Upper lobe of right lung (tissue), 1 donor: ENCODE data around the gene CHIC2. TPM values are rescaled to one million over a fixed set of nuclear protein-coding genes. Genes with fewer than 3 reads are reported as not detected.

Source experiments
- ATAC-seq: fragments of 200-7000 bp; cut with Tn5 transposase; one replicate; pipeline ENCODE4 v1.9.1; 2020; ENCODE audit warnings: mild to moderate bottlenecking, moderate library complexity
- DNase-seq: peaks from one replicate; pipeline ENCODE4 v3.0.0-alpha.2; 2020
- H3K27ac ChIP-seq: fragments of 200-600 bp; one replicate; pipeline ENCODE4 v1.8.0; 2022
- H3K27me3 ChIP-seq: fragments of 200-600 bp; one replicate; pipeline ENCODE4 v1.8.0; 2022; ENCODE audit warnings: mild to moderate bottlenecking
- H3K36me3 ChIP-seq: fragments of 200-600 bp; one replicate; pipeline ENCODE4 v1.8.0; 2022
- H3K4me1 ChIP-seq: fragments of 200-600 bp; one replicate; pipeline ENCODE4 v1.8.0; 2022
- H3K4me3 ChIP-seq: fragments of 200-600 bp; one replicate; pipeline ENCODE4 v1.8.0; 2022; ENCODE audit warnings: mild to moderate bottlenecking
- H3K9me3 ChIP-seq: fragments of 200-600 bp; one replicate; pipeline ENCODE4 v1.8.0; 2022
- CTCF ChIP-seq: fragments of 200-600 bp; IDR thresholded peaks from one replicate; pipeline ENCODE4 v1.8.0; 2022; ENCODE audit warnings: antibody characterized with exemption
- intact Hi-C: fragments of 100-400 bp; cut with DNase I; formaldehyde crosslinking; loops from one replicate; pipeline ENCODE4 v1.11.0; 2022
- total RNA-seq: library from RNA; stranded (reverse); fragmentation: NEBNext Ultra II Directional; extraction: Animal tissue kit (Norgen Biotek cat#: 25700); gene quantifications from one replicate; pipeline ENCODE4 v1.2.1, GENCODE V29; 2021
- donor health status: DM: no; HTN: yes; CAD: no; lungs with severe emphysema.

The CHIC2 gene
- total RNA-seq, 1 donor from 2014 or later, result 28.7 TPM

GRCh38 chr4:53981066-53981465, 83.3 kb downstream of the CHIC2 start:
- TF ChIP-seq CTCF, result no peak
- intact Hi-C loops, result no loop called here
- no peak for ATAC-seq

GRCh38 chr4:53974561-53974960, 89.8 kb downstream of the CHIC2 start:
- ATAC-seq (no peak), DNase-seq (no peak)
- intact Hi-C loops, result no loop called here
- no peaks in the 10 kb centered on the region for H3K36me3 ChIP-seq
- no peak for TF ChIP-seq CTCF
- H3K4me3 ChIP-seq, result no peak overlapping the region
- no peaks in the 10 kb centered on the region for H3K27me3 ChIP-seq
- H3K4me1 ChIP-seq, result no peaks in the 10 kb centered on the region
- H3K9me3 ChIP-seq, result no peaks in the 10 kb centered on the region
- no peak overlapping the region for H3K27ac ChIP-seq

More at GRCh38 chr4:53981066-53981465, 83.3 kb downstream of the CHIC2 start:
- Histone ChIP-seq H3K9me3 (no peaks in the 10 kb centered on the region), H3K4me3 (no peak overlapping the region), H3K27me3 (no peaks in the 10 kb centered on the region), H3K4me1 (no peaks in the 10 kb centered on the region), H3K27ac (no peak overlapping the region), H3K36me3 (no peaks in the 10 kb centered on the region)
- DNase-seq, result no peak

GRCh38 chr4:53967986-53968385, 96.4 kb downstream of the CHIC2 start:
- no peaks in the 10 kb centered on the region for H3K4me1 ChIP-seq
- no peaks in the 10 kb centered on the region for H3K36me3 ChIP-seq
- no peak for TF ChIP-seq CTCF
- intact Hi-C loops, result no loop called here
- no peaks in the 10 kb centered on the region for H3K27me3 ChIP-seq
- ATAC-seq (no peak), DNase-seq (no peak)
- no peaks in the 10 kb centered on the region for H3K9me3 ChIP-seq
- no peak overlapping the region for H3K4me3 ChIP-seq
- H3K27ac ChIP-seq, result no peak overlapping the region

- Histone ChIP-seq H3K27me3 (no peaks in the 10 kb centered on the region), H3K4me3 (no peak overlapping the region), H3K9me3 (no peaks in the 10 kb centered on the region), H3K27ac (no peak overlapping the region), H3K36me3 (no peaks in the 10 kb centered on the region), H3K4me1 (no peaks in the 10 kb centered on the region)
- no peak for ATAC-seq
- intact Hi-C loops, result no loop called here
- no peak for TF ChIP-seq CTCF
- DNase-seq, result no peak
Observed at GRCh38 chr4:53963781-53964180, 100.6 kb downstream of the CHIC2 start.

- DNase-seq, result no peak
- no peak for ATAC-seq
- no peak for TF ChIP-seq CTCF
- intact Hi-C loops, result no loop called here
- Histone ChIP-seq H3K9me3 (no peaks in the 10 kb centered on the region), H3K27me3 (no peaks in the 10 kb centered on the region), H3K27ac (no peak overlapping the region), H3K4me1 (no peaks in the 10 kb centered on the region), H3K36me3 (no peaks in the 10 kb centered on the region), H3K4me3 (no peak overlapping the region)
Observed at GRCh38 chr4:53963336-53963735, 101.1 kb downstream of the CHIC2 start.

- no peak for ATAC-seq
- Histone ChIP-seq H3K4me1 (no peaks in the 10 kb centered on the region), H3K36me3 (no peaks in the 10 kb centered on the region), H3K9me3 (no peaks in the 10 kb centered on the region), H3K27me3 (no peaks in the 10 kb centered on the region), H3K27ac (no peak overlapping the region), H3K4me3 (no peak overlapping the region)
- intact Hi-C loops, result no loop called here
- no peak for TF ChIP-seq CTCF
- no peak for DNase-seq
Observed at GRCh38 chr4:53962516-53963225, 101.7 kb downstream of the CHIC2 start.
